GM18873 (cell line): ENCODE measurements around the gene CARD9.
"Not testable (repeated sequence)": the region's sequence is repeated elsewhere in the genome, so short reads cannot be mapped to it uniquely, and the experiment has no call there.

Experiments
- ATAC-seq: cut with Tn5 transposase; IDR thresholded peaks from one replicate; pipeline ENCODE4 v1.9.1; 2021; ENCODE audit warnings: mild to moderate bottlenecking, moderate library complexity, moderate number of reproducible peaks; ENCODE audit not compliant: unreplicated experiment, low FRiP score

CARD9 gene

DNA sequence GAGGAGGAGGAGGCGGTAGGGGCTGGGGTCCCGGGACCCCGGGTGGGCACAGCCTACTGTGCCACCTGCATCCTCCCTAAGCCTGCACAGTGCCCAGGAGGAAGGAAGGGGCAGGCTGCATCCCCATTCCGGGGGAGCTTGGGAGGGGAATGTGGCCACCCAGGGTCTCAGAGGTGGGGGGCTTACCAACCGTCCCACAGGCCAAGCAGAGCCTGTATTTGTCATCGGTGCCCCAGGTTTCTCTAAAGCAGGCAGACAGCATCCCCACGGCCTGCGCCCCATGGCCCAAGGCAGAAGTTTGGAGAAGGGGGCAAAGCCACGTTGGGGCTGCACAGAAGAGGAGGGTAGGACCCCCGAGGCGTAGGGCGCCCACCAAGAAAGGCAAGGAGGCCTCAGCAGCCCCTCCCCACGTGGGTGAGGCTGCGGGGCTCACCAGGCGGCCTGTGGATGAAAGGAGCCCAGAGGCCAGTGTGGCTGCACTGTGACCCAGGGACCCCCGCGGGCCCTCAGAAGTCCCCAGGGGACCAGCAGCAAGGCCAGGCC is 46.6 kb downstream of the CARD9 start:
- no peak for ATAC-seq

- no peak for ATAC-seq
Measured at GRCh38 chr9:136326061-136326760, 47.3 kb downstream of the CARD9 start.

DNA sequence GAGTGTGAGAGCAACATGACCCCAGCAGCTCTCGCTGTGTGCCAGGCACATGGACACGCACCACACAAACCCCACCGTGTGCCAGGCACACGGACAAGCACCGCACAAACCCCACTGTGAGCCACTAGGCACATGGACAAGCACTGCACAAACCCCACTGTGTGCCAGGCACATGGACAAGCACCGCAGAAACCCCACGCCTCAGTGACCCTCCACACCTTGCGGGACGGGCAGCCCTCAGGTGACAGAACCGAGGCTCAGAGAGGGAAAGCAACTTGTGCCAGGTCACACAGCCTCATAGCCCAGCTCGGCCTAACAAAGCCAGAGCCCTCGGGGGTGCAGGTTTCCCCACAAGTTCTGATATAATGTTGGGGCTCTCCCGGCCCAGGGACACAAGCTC is 48.1 kb downstream of the CARD9 start:
- no peak for ATAC-seq

DNA sequence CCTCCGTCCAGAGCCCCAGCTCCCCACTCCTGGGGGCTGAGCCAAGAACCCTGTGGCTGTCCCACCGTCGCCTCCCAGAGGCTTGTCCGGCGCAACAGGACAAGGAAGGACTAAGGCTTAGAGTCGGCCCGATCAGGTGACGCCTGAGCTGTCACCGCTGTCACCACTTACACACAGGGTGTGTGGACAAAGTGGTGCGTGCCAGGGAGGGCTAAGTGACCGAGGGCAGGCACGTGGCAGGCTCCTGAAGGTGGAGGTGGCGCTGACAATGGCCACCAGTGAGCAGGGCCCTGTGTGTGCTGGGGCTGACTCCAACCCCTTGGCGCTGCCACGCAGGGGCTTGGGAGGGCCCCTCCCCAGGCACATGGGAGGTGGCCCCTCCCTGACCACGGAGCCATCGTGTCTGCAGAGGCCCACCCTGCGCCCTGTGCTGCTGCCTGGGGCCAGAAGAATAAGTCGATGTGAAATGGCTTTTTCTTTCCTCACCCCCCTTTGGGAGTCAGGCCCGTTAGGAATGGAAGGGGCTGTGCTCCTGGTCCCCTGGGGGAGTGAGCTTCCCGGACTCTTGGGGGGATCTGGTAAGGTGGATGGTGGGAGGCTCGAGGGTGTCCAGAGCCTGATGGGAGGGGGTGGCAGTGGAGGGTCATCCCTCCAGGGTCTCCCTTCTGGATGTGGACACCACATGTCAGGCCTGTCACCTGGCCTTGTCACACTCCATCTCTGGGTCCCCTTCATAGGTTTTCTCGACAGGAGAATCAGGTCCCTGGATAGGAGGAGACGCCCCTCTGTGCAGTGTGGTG is 48.8 kb downstream of the CARD9 start:
- ATAC-seq, result no peak

GRCh38 chr9:136323371-136323789 is 50.1 kb downstream of the CARD9 start:
- ATAC-seq, result no peak

DNA sequence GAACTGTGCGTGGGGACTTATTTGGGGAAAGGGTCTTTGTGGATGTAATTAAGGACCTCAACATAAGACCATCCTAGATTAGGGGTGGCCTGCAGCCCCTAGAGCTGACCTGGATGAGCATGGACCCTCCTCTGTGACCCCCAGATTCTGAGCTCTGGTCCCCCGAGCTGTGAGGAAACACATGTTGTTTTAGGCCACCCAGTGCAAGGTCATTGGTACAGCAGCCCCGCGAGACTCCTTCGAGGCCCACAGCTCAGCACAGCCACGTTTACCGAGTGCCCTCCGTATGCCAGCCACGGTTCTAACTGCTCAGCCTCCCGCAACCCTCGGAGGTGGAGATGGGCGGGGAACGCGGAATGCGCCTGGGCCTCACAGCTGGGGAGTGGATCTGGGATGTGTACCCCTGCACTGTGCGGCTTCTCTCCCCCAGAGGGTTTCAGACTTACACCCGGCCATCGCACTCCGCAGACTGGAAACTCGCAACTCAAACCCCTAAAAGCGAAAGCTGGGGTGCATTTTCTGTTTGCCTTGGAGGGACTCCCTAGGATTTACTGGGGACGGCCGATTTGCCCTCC is 50.6 kb downstream of the CARD9 start:
- no peak for ATAC-seq

DNA sequence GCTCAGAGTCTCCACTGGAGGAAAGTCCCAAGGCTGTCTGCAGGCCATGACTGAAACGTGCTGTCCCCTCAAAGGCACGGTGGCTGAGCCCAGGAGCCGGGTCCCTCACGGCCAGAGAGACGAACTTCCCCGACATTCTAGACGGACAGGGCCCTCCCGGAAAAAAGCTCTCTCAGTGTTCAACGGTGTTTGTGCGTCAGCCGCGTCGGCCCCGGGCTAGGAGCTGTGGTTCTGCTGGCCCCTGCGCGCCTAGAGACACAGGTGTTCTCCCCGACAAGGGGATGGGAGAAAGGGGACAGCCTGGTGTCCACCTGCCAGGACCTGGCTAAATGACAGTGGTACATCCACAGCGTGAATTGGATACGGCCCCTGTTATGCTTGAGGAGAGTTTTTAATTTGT is 51.9 kb downstream of the CARD9 start:
- ATAC-seq, result no peak

- not testable (repeated sequence) for ATAC-seq
Measured at GRCh38 chr9:136320972-136321371, 52.5 kb downstream of the CARD9 start.

GRCh38 chr9:136319955-136320354 is 53.5 kb downstream of the CARD9 start:
- not testable (repeated sequence) for ATAC-seq

GRCh38 chr9:136319244-136319643 is 54.2 kb downstream of the CARD9 start:
- ATAC-seq, result not testable (repeated sequence)

GRCh38 chr9:136318776-136319241 is 54.7 kb downstream of the CARD9 start:
- no peak for ATAC-seq

GRCh38 chr9:136318111-136318775 is 55.2 kb downstream of the CARD9 start:
- ATAC-seq, result no peak

- ATAC-seq, result no peak
Measured at GRCh38 chr9:136317695-136318094, 55.8 kb downstream of the CARD9 start.

DNA sequence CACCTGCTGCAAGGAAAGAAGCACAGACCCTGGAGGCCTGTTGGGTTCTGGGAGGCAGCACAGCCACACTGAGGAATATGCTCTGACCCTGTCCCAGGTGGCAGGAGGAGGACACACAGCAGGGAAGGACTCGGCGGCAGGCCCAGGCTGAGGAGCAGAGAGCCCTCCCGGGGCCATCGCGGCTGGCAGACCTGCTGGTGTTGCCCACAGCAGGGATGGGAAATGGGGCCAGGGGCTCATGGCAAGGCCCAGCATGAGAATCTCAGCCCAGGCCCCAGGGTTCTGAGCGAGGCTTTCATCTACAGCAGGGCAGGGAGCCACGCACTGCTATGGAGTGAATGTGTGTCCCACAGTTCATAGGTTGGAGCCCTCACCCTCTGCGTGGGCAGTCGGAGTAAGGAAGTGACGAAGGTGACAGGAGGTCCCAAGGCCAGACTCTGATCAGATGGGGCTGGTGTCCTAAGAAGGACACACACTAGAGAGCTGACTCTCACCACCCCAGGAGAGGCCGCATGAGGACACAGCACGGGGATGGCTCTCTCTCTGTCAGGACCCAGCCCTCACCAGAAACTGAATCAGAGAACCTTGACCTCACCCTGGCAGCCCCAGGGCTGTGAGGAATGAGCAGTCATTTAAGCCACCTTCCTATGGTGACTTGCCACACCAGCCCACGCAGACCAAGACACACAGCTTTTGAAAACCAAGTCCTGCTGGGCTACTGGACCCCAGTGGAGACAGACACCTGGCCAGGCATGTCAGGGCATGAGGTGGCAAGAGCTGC is 56.4 kb downstream of the CARD9 start:
- ATAC-seq, result no peak

- no peak for ATAC-seq
Measured at GRCh38 chr9:136316271-136316751, 57.2 kb downstream of the CARD9 start.

DNA sequence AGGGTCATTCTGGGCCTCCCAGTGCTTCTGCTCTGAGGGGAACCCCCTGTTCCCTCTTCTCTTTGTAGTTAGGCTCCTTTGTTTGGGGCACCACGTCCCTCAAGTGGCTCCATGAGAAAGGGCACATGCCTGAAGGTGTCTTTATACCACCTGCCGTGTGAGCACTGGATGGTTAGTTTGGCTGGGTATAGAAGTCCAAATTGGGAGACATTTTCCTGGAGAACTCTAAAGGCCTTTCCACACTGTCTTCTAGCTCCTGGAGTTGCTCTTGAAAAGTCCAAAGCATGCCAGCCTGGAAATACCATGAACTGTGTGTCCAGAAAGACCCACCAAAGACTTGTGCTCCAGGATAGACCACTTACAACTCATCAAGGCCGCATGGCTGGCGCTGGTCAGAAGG is 58.5 kb downstream of the CARD9 start:
- ATAC-seq, result no peak

DNA sequence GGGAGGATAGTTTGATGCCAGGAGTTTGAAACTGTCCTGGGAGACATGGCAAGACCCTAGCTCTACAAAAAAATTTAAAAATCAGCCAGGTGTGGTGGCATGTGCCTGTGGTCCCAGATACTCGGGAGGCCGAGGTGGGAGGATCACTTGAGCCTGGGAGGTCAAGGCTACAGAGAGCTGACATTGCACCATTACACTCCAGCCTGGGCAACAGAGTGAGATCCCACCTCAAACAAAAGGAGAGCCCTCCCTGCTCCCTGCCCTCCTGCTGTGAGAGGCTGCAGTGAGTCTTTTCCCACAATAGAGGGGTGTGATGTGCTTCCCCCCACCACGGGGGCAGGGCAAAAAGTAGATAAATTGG is 59.4 kb downstream of the CARD9 start:
- no peak for ATAC-seq
